ENCODE results near the gene NES.

GRCh38 chr1:156670359-156670758 is 6.8 kb downstream of the NES start:
- no peak for TF ChIP-seq CEBPB (IDR thresholded peaks at IDR 0.05)
- TF ChIP-seq USF1 (IDR thresholded peaks at IDR 0.05): no peak
- TF ChIP-seq REST (IDR thresholded peaks at IDR 0.05; ENCODE audit: low read depth): no peak
- TF ChIP-seq YY1 (IDR thresholded peaks at IDR 0.05; ENCODE audit: low read depth): no peak

Data from Ishikawa (cell line).